ENCODE results near the gene KIAA0586.
"Not testable (repeated sequence)": the region's sequence is repeated elsewhere in the genome, so short reads cannot be mapped to it uniquely, and the experiment has no call there.

The KIAA0586 gene

GRCh38 chr14:58427281-58428117 is at the start of gene KIAA0586, which contains the start of gene TIMM9:
KIAA0586 (plus strand) TSS chr14:58427719; CDS start chr14:58428265, 546 bp downstream.
TIMM9 (minus strand) TSS chr14:58427531; CDS start chr14:58411945, 15,586 bp downstream.
- DNase-seq = peak; percentile 98

- no peak for DNase-seq
Observed at GRCh38 chr14:58390830-58391229, 36.7 kb upstream of the KIAA0586 start.

- no peak for DNase-seq
Observed at GRCh38 chr14:58395562-58395811, 32.0 kb upstream of the KIAA0586 start.

- DNase-seq = peak; percentile 85
Observed at GRCh38 chr14:58395812-58396788, 31.4 kb upstream of the KIAA0586 start, which contains the start of gene TOMM20L. TOMM20L (plus strand) TSS chr14:58395930; CDS start chr14:58395958, 28 bp downstream.

GRCh38 chr14:58397156-58397555 is 30.4 kb upstream of the KIAA0586 start:
- no peak for DNase-seq

GRCh38 chr14:58398495-58398894 is 29.0 kb upstream of the KIAA0586 start:
- no peak for DNase-seq

- DNase-seq = no peak
Observed at GRCh38 chr14:58398895-58399294, 28.6 kb upstream of the KIAA0586 start.

- peak; percentile 16 for DNase-seq
Observed at GRCh38 chr14:58401587-58401986, 25.9 kb upstream of the KIAA0586 start.

GRCh38 chr14:58408681-58409215 is 18.8 kb upstream of the KIAA0586 start:
- DNase-seq = no peak

- DNase-seq = no peak
Observed at GRCh38 chr14:58414845-58415244, 12.7 kb upstream of the KIAA0586 start.

GRCh38 chr14:58415636-58416547 is 11.6 kb upstream of the KIAA0586 start:
- no peak for DNase-seq

GRCh38 chr14:58416934-58417333 is 10.6 kb upstream of the KIAA0586 start:
- DNase-seq = not testable (repeated sequence)

GRCh38 chr14:58426670-58427280 is 744 bp upstream of the KIAA0586 start:
- DNase-seq = peak; percentile 63

- DNase-seq = peak; percentile 58
Observed at GRCh38 chr14:58428118-58428683, 682 bp downstream of the KIAA0586 start.

- DNase-seq = peak; percentile 84
Observed at GRCh38 chr14:58430156-58430555, 2.6 kb downstream of the KIAA0586 start.

GRCh38 chr14:58439476-58439875 is 12.0 kb downstream of the KIAA0586 start:
- DNase-seq = no peak

GRCh38 chr14:58444627-58445026 is 17.1 kb downstream of the KIAA0586 start:
- DNase-seq = peak; percentile 10

- DNase-seq = no peak
Observed at GRCh38 chr14:58455593-58456265, 28.2 kb downstream of the KIAA0586 start.

GRCh38 chr14:58460772-58461171 is 33.3 kb downstream of the KIAA0586 start:
- DNase-seq = no peak

- DNase-seq = no peak
Observed at GRCh38 chr14:58463147-58463546, 35.6 kb downstream of the KIAA0586 start.

GRCh38 chr14:58464652-58465051 is 37.1 kb downstream of the KIAA0586 start:
- no peak for DNase-seq

Data from activated CD4-positive, alpha-beta T cell treated with anti-CD3 and anti-CD28 coated beads, Interleukin-2, Interleukin-6, amounts not matched to agents 100 ng/mL and 50 ng/mL, durations not matched to agents 16 hours and 8 hours (primary cell).